Endothelial cell of umbilical vein (primary cell): ENCODE measurements around the gene ADGRG3. TPM values are rescaled to one million over a fixed set of nuclear protein-coding genes. Genes with fewer than 3 reads are reported as not detected.

Experiments
- BruUV-seq: library from RNA; stranded (reverse); fragments of 400-500 nt; replicated peaks from 2 replicates; lab custom pipeline; 2021; lab: Mats Ljungman, UMichigan
- CTCF ChIA-PET: fragments of 300-600, 350-600 bp; sonication (Branson Sonifier 250); formaldehyde crosslinking; loops from one replicate; lab custom pipeline; 2021; ENCODE audit warnings: antibody characterized with exemption, inconsistent platforms; lab: Charles Lee
- POLR2A ChIA-PET: fragments of 300-600, 350-600 bp; sonication (Branson Sonifier 250); formaldehyde crosslinking; loops from one replicate; lab custom pipeline; 2021; ENCODE audit warnings: antibody characterized with exemption, inconsistent platforms; lab: Charles Lee
- DNase-seq: peaks from one replicate; pipeline ENCODE4 v3.0.0-alpha.2; 2011; ENCODE audit warnings: low read depth, low spot score
- FAIRE-seq: peaks from 2 replicates; lab custom pipeline; 2011; peaks lifted over from hg19 to GRCh38; lab: Jason Lieb, UNC
- H2AFZ ChIP-seq: 2 replicates; pipeline ENCODE4 v1.6.0; 2012; ENCODE audit warnings: low read depth, low read length, control low read depth, inconsistent platforms
- H3K27ac ChIP-seq: 2 replicates; pipeline ENCODE4 v1.5.1; 2011; ENCODE audit warnings: low read depth, mild to moderate bottlenecking, control low read depth, low read length, moderate library complexity; ENCODE audit not compliant: insufficient read depth
- H3K27me3 ChIP-seq, 2 experiments: 2 replicates each; pipeline versions ENCODE4 v1.6.0 to v1.6.1; 2011; ENCODE audit warnings: low read length in 2 of 2, mixed read lengths in 1 of 2; ENCODE audit not compliant: control insufficient read depth in 2 of 2, insufficient read depth in 2 of 2
- H3K36me3 ChIP-seq, 2 experiments: 2 replicates in 1 of 2; 3 replicates in 1 of 2; pipeline ENCODE4 v1.5.1; 2011; ENCODE audit warnings: low read length in 2 of 2, mild to moderate bottlenecking in 1 of 2, moderate library complexity in 1 of 2; ENCODE audit not compliant: control insufficient read depth in 2 of 2, insufficient read depth in 2 of 2; ENCODE audit errors: extremely low read depth in 1 of 2
- H3K4me1 ChIP-seq: 3 replicates; pipeline ENCODE4 v1.5.1; 2011; ENCODE audit warnings: mild to moderate bottlenecking, low read length; ENCODE audit not compliant: control insufficient read depth, insufficient read depth; ENCODE audit errors: extremely low read depth
- H3K4me2 ChIP-seq: 2 replicates; pipeline ENCODE4 v1.6.1; 2011; ENCODE audit warnings: low read length, control low read depth, mixed read lengths; ENCODE audit not compliant: insufficient read depth
- H3K4me3 ChIP-seq, 3 experiments: fragments of 200-600 bp in 1 of 3; sonication (generic), shearing (Covaris generic) in 1 of 3; replicated peaks in 1 of 3; 2 replicates each; pipeline ENCODE4 v1.5.1; 2011 to 2016; ENCODE audit warnings: control low read depth in 3 of 3, low read length in 3 of 3, mild to moderate bottlenecking in 2 of 3, inconsistent platforms in 1 of 3, low read depth in 1 of 3, moderate library complexity in 1 of 3; ENCODE audit not compliant: insufficient read depth in 1 of 3
- H3K79me2 ChIP-seq: 2 replicates; pipeline ENCODE4 v1.6.0; 2012; ENCODE audit warnings: low read length, inconsistent platforms; ENCODE audit not compliant: control insufficient read depth, insufficient read depth
- H3K9ac ChIP-seq: replicated peaks from 2 replicates; pipeline ENCODE3; 2011; ENCODE audit warnings: low read length, control low read depth; ENCODE audit not compliant: insufficient read depth; ENCODE audit errors: extremely low read depth
- H3K9me1 ChIP-seq: replicated peaks from 3 replicates; pipeline ENCODE4 v1.6.0; 2011; ENCODE audit warnings: mild to moderate bottlenecking, low read length; ENCODE audit not compliant: control insufficient read depth, insufficient read depth; ENCODE audit errors: extremely low read depth
- H3K9me3 ChIP-seq: replicated peaks from 2 replicates; pipeline ENCODE4 v1.5.1; 2012; ENCODE audit warnings: low read length, inconsistent platforms; ENCODE audit not compliant: control insufficient read depth, insufficient read depth
- H4K20me1 ChIP-seq: replicated peaks from 2 replicates; pipeline ENCODE3; 2011; ENCODE audit warnings: mild to moderate bottlenecking, low read length; ENCODE audit not compliant: control insufficient read depth, insufficient read depth; ENCODE audit errors: extremely low read depth
- EZH2 ChIP-seq: IDR thresholded peaks from 2 replicates; pipeline ENCODE4 v1.6.1; 2012; ENCODE audit warnings: borderline replicate concordance, low read depth, mild to moderate bottlenecking, moderate library complexity, low read length, inconsistent platforms; ENCODE audit not compliant: severe bottlenecking
- FOS ChIP-seq: IDR thresholded peaks from 2 replicates; pipeline ENCODE4 v1.6.1; 2011; ENCODE audit warnings: mild to moderate bottlenecking, low read length, moderate library complexity, borderline replicate concordance; ENCODE audit not compliant: insufficient read depth
- GATA2 ChIP-seq: IDR thresholded peaks from 2 replicates; pipeline ENCODE4 v1.7.0; 2011; ENCODE audit warnings: low read depth, mild to moderate bottlenecking, moderate library complexity, mixed read lengths, low read length; ENCODE audit not compliant: insufficient read length, insufficient read depth
- JUN ChIP-seq: IDR thresholded peaks from 2 replicates; pipeline ENCODE4 v1.6.1; 2011; ENCODE audit warnings: borderline replicate concordance, low read depth; ENCODE audit not compliant: insufficient read length, insufficient read depth
- MYC ChIP-seq: IDR thresholded peaks from one replicate; pipeline ENCODE4 v1.6.1; 2011; ENCODE audit warnings: mild to moderate bottlenecking, low read depth, low read length
- POLR2A ChIP-seq: IDR thresholded peaks from 2 replicates; pipeline ENCODE4 v1.6.1; 2012; ENCODE audit warnings: low read depth, mild to moderate bottlenecking, control low read depth, low read length
- POLR2AphosphoS5 ChIP-seq: IDR thresholded peaks from 2 replicates; pipeline ENCODE4 v1.6.1; 2012; ENCODE audit warnings: low read depth, mild to moderate bottlenecking, control low read depth, low read length, moderate library complexity; ENCODE audit not compliant: insufficient read depth
- dilution Hi-C: fragments of 300-500 bp; cut with MboI; formaldehyde crosslinking; loops from one replicate; pipeline ENCODE4 v1.15.0; 2019; ENCODE audit warnings: low sequenced_read_pairs; ENCODE audit not compliant: extremely low pct_ligation_motif_present
- intact Hi-C: fragments of 100-400 bp; cut with micrococcal nuclease; formaldehyde crosslinking; loops from one replicate; pipeline ENCODE4 v1.10.0; 2022
- polyA plus RNA-seq, 4 experiments: library from polyadenylated mRNA; depleted of rRNA in 3 of 4; stranded (reverse) in 3 of 4; unstranded in 1 of 4; fragments of >200 nt; gene quantifications; 2 replicates each; pipeline versions ENCODE4 v1.2.1 to v1.2.3, GENCODE V29; 2011 to 2012; ENCODE audit warnings: missing spikeins in 1 of 4
- total RNA-seq: library from RNA; stranded (reverse); gene quantifications from 2 replicates; pipeline ENCODE4 v1.2.3, GENCODE V29; 2021
- TF ChIP-seq, protein P1 (sequence below): IDR thresholded peaks from 2 replicates; pipeline ENCODE4 v1.6.1; 2011; ENCODE audit not compliant: insufficient read depth, insufficient read length
- TF ChIP-seq, protein P2 (sequence below), 2 donors: IDR thresholded peaks; 1 replicate in 1 of 2; 2 replicates in 1 of 2; pipeline ENCODE4 v1.5.1; 2011; ENCODE audit warnings: low read length in 2 of 2, mild to moderate bottlenecking in 2 of 2, moderate library complexity in 2 of 2, control low read depth in 1 of 2, inconsistent platforms in 1 of 2, low read depth in 1 of 2; ENCODE audit not compliant: insufficient read depth in 1 of 2; ENCODE audit errors: extremely low read depth in 1 of 2

Gene ADGRG3
- total and polyA plus RNA-seq, 2 donors (not counting 3 experiments of a cell fraction or from before 2014, with no cell fraction given) = not detected

DNA sequence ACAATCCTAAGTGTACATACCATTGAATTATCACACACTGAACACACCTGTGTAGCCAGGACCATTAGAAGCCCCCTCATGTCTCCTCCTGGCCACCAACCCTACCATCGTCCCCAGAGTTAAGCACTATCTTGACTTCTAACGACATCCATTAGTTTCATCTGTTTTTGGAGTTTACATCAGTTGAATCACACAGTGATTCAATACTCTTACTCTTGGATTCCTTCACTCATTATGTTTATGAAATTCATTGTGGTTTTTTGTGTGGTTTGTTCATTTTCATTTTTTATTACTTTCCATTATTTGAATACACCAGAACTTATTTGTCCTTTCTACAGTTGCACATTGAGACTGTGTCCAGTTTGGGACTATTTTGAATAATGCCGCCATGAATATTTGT lies 40.1 kb downstream of the ADGRG3 start:
- no peak overlapping the region for H3K4me2 ChIP-seq
- DNase-seq (no peak), FAIRE-seq (no peak)
- no peaks in the 10 kb centered on the region for H3K79me2 ChIP-seq
- H2AFZ ChIP-seq = no peak overlapping the region
- H3K4me1 ChIP-seq = no peaks in the 10 kb centered on the region
- intact Hi-C loops = no loop called here
- no peaks in the 10 kb centered on the region for H3K36me3 ChIP-seq
- H3K27ac ChIP-seq = no peak overlapping the region
- H3K9me3 ChIP-seq = no peaks in the 10 kb centered on the region
- no peaks in the 10 kb centered on the region for H4K20me1 ChIP-seq
- ChIA-PET CTCF (no interaction called here), POLR2A (interaction anchor here (0.7 kb wide), 1 partner anchor 31 kb away, joined by 5 read pairs; no protein-coding TSS in a partner anchor)
- no peaks in the 10 kb centered on the region for H3K9me1 ChIP-seq
- BruUV-seq = no TSS peak
- dilution Hi-C loops = no loop called here
- TF ChIP-seq, protein P1, sequence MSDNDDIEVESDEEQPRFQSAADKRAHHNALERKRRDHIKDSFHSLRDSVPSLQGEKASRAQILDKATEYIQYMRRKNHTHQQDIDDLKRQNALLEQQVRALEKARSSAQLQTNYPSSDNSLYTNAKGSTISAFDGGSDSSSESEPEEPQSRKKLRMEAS = no peak
- TF ChIP-seq, protein P2, sequence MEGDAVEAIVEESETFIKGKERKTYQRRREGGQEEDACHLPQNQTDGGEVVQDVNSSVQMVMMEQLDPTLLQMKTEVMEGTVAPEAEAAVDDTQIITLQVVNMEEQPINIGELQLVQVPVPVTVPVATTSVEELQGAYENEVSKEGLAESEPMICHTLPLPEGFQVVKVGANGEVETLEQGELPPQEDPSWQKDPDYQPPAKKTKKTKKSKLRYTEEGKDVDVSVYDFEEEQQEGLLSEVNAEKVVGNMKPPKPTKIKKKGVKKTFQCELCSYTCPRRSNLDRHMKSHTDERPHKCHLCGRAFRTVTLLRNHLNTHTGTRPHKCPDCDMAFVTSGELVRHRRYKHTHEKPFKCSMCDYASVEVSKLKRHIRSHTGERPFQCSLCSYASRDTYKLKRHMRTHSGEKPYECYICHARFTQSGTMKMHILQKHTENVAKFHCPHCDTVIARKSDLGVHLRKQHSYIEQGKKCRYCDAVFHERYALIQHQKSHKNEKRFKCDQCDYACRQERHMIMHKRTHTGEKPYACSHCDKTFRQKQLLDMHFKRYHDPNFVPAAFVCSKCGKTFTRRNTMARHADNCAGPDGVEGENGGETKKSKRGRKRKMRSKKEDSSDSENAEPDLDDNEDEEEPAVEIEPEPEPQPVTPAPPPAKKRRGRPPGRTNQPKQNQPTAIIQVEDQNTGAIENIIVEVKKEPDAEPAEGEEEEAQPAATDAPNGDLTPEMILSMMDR (IDR thresholded peaks at IDR 0.05; ENCODE audit: extremely low read depth in 1 of 2, insufficient read depth in 1 of 2, low read depth in 1 of 2, low read length in 2 of 2) = no peak
- no peak for TF ChIP-seq EZH2
- TF ChIP-seq POLR2AphosphoS5 = no peak
- H3K4me3 ChIP-seq = no peak overlapping the region
- H3K9ac ChIP-seq = no peak overlapping the region
- peaks cover 9 to 29% of the 10 kb centered on the region in 2 experiments for H3K27me3 ChIP-seq

DNA sequence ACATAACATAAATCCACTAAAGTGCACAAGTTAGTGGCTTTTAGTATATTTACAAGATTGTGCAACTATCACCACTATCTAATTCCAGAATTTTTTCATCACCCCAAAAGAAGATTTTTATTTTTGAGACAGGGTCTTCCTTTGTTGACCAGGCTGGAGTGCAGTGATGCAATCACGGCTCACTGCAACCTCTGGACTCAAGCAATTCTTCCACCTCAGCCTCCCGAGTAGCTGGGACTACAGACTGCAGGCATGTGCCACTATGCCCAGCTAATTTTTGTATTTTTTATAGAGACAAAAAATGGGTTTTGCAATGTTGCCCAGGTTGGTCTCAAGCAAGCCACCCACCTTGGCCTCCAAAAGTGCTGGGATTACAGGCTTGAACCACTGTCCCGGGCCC lies 41.6 kb downstream of the ADGRG3 start:
- Histone ChIP-seq H3K36me3 (no peaks in the 10 kb centered on the region), H3K9me1 (no peaks in the 10 kb centered on the region), H3K9me3 (no peaks in the 10 kb centered on the region), H2AFZ (no peak overlapping the region), H3K9ac (no peak overlapping the region), H3K4me3 (no peak overlapping the region), H4K20me1 (no peaks in the 10 kb centered on the region), H3K4me2 (no peak overlapping the region), H3K27me3 (peaks cover 14 to 34% of the 10 kb centered on the region in 2 experiments), H3K4me1 (no peaks in the 10 kb centered on the region), H3K27ac (no peak overlapping the region), H3K79me2 (no peaks in the 10 kb centered on the region)
- dilution Hi-C loops (no loop called here), intact Hi-C loops (no loop called here)
- FAIRE-seq = no peak
- DNase-seq = no peak
- ChIA-PET CTCF (interaction anchor here (0.9 to 1.0 kb wide), 2 partner anchors 10 to 13 kb away, joined by 3 read pairs; no protein-coding TSS in a partner anchor), POLR2A (no interaction called here)
- TF ChIP-seq FOS (no peak), EZH2 (no peak), POLR2AphosphoS5 (no peak), JUN (no peak), MYC (no peak), POLR2A (no peak), GATA2 (no peak)
- TF ChIP-seq, protein P1 = no peak
- TF ChIP-seq, protein P2 (IDR thresholded peaks at IDR 0.05; ENCODE audit: extremely low read depth in 1 of 2, insufficient read depth in 1 of 2, low read depth in 1 of 2, low read length in 2 of 2) = no peak
- BruUV-seq = no TSS peak
